Endothelial cell of umbilical vein (primary cell): Measurements from ENCODE around the gene TBC1D30. TPM values are rescaled to one million over a fixed set of nuclear protein-coding genes. Genes with fewer than 3 reads are reported as not detected.

Source experiments
- BruUV-seq: library from RNA; stranded (reverse); fragments of 400-500 nt; replicated peaks from 2 replicates; lab custom pipeline; 2021; lab: Mats Ljungman, UMichigan
- CTCF ChIA-PET: fragments of 300-600, 350-600 bp; sonication (Branson Sonifier 250); formaldehyde crosslinking; loops from one replicate; lab custom pipeline; 2021; ENCODE audit warnings: antibody characterized with exemption, inconsistent platforms; lab: Charles Lee
- POLR2A ChIA-PET: fragments of 300-600, 350-600 bp; sonication (Branson Sonifier 250); formaldehyde crosslinking; loops from one replicate; lab custom pipeline; 2021; ENCODE audit warnings: antibody characterized with exemption, inconsistent platforms; lab: Charles Lee
- DNase-seq: peaks from one replicate; pipeline ENCODE4 v3.0.0-alpha.2; 2011; ENCODE audit warnings: low read depth, low spot score
- FAIRE-seq: peaks from 2 replicates; lab custom pipeline; 2011; peaks lifted over from hg19 to GRCh38; lab: Jason Lieb, UNC
- H2AFZ ChIP-seq: 2 replicates; pipeline ENCODE4 v1.6.0; 2012; ENCODE audit warnings: low read depth, low read length, control low read depth, inconsistent platforms
- H3K27ac ChIP-seq: 2 replicates; pipeline ENCODE4 v1.5.1; 2011; ENCODE audit warnings: low read depth, mild to moderate bottlenecking, control low read depth, low read length, moderate library complexity; ENCODE audit not compliant: insufficient read depth
- H3K27me3 ChIP-seq, 2 experiments: 2 replicates each; pipeline versions ENCODE4 v1.6.0 to v1.6.1; 2011; ENCODE audit warnings: low read length in 2 of 2, mixed read lengths in 1 of 2; ENCODE audit not compliant: control insufficient read depth in 2 of 2, insufficient read depth in 2 of 2
- H3K36me3 ChIP-seq, 2 experiments: 2 replicates in 1 of 2; 3 replicates in 1 of 2; pipeline ENCODE4 v1.5.1; 2011; ENCODE audit warnings: low read length in 2 of 2, mild to moderate bottlenecking in 1 of 2, moderate library complexity in 1 of 2; ENCODE audit not compliant: control insufficient read depth in 2 of 2, insufficient read depth in 2 of 2; ENCODE audit errors: extremely low read depth in 1 of 2
- H3K4me1 ChIP-seq: 3 replicates; pipeline ENCODE4 v1.5.1; 2011; ENCODE audit warnings: mild to moderate bottlenecking, low read length; ENCODE audit not compliant: control insufficient read depth, insufficient read depth; ENCODE audit errors: extremely low read depth
- H3K4me2 ChIP-seq: 2 replicates; pipeline ENCODE4 v1.6.1; 2011; ENCODE audit warnings: low read length, control low read depth, mixed read lengths; ENCODE audit not compliant: insufficient read depth
- H3K4me3 ChIP-seq, 3 experiments: fragments of 200-600 bp in 1 of 3; sonication (generic), shearing (Covaris generic) in 1 of 3; replicated peaks in 1 of 3; 2 replicates each; pipeline ENCODE4 v1.5.1; 2011 to 2016; ENCODE audit warnings: control low read depth in 3 of 3, low read length in 3 of 3, mild to moderate bottlenecking in 2 of 3, inconsistent platforms in 1 of 3, low read depth in 1 of 3, moderate library complexity in 1 of 3; ENCODE audit not compliant: insufficient read depth in 1 of 3
- H3K79me2 ChIP-seq: 2 replicates; pipeline ENCODE4 v1.6.0; 2012; ENCODE audit warnings: low read length, inconsistent platforms; ENCODE audit not compliant: control insufficient read depth, insufficient read depth
- H3K9ac ChIP-seq: replicated peaks from 2 replicates; pipeline ENCODE3; 2011; ENCODE audit warnings: low read length, control low read depth; ENCODE audit not compliant: insufficient read depth; ENCODE audit errors: extremely low read depth
- H3K9me1 ChIP-seq: replicated peaks from 3 replicates; pipeline ENCODE4 v1.6.0; 2011; ENCODE audit warnings: mild to moderate bottlenecking, low read length; ENCODE audit not compliant: control insufficient read depth, insufficient read depth; ENCODE audit errors: extremely low read depth
- H3K9me3 ChIP-seq: replicated peaks from 2 replicates; pipeline ENCODE4 v1.5.1; 2012; ENCODE audit warnings: low read length, inconsistent platforms; ENCODE audit not compliant: control insufficient read depth, insufficient read depth
- H4K20me1 ChIP-seq: replicated peaks from 2 replicates; pipeline ENCODE3; 2011; ENCODE audit warnings: mild to moderate bottlenecking, low read length; ENCODE audit not compliant: control insufficient read depth, insufficient read depth; ENCODE audit errors: extremely low read depth
- CTCF ChIP-seq, 2 donors: IDR thresholded peaks; 1 replicate in 1 of 2; 2 replicates in 1 of 2; pipeline ENCODE4 v1.5.1; 2011; ENCODE audit warnings: low read length in 2 of 2, mild to moderate bottlenecking in 2 of 2, moderate library complexity in 2 of 2, control low read depth in 1 of 2, inconsistent platforms in 1 of 2, low read depth in 1 of 2; ENCODE audit not compliant: insufficient read depth in 1 of 2; ENCODE audit errors: extremely low read depth in 1 of 2
- EZH2 ChIP-seq: IDR thresholded peaks from 2 replicates; pipeline ENCODE4 v1.6.1; 2012; ENCODE audit warnings: borderline replicate concordance, low read depth, mild to moderate bottlenecking, moderate library complexity, low read length, inconsistent platforms; ENCODE audit not compliant: severe bottlenecking
- FOS ChIP-seq: IDR thresholded peaks from 2 replicates; pipeline ENCODE4 v1.6.1; 2011; ENCODE audit warnings: mild to moderate bottlenecking, low read length, moderate library complexity, borderline replicate concordance; ENCODE audit not compliant: insufficient read depth
- GATA2 ChIP-seq: IDR thresholded peaks from 2 replicates; pipeline ENCODE4 v1.7.0; 2011; ENCODE audit warnings: low read depth, mild to moderate bottlenecking, moderate library complexity, mixed read lengths, low read length; ENCODE audit not compliant: insufficient read length, insufficient read depth
- JUN ChIP-seq: IDR thresholded peaks from 2 replicates; pipeline ENCODE4 v1.6.1; 2011; ENCODE audit warnings: borderline replicate concordance, low read depth; ENCODE audit not compliant: insufficient read length, insufficient read depth
- MAX ChIP-seq: IDR thresholded peaks from 2 replicates; pipeline ENCODE4 v1.6.1; 2011; ENCODE audit not compliant: insufficient read depth, insufficient read length
- MYC ChIP-seq: IDR thresholded peaks from one replicate; pipeline ENCODE4 v1.6.1; 2011; ENCODE audit warnings: mild to moderate bottlenecking, low read depth, low read length
- POLR2A ChIP-seq: IDR thresholded peaks from 2 replicates; pipeline ENCODE4 v1.6.1; 2012; ENCODE audit warnings: low read depth, mild to moderate bottlenecking, control low read depth, low read length
- POLR2AphosphoS5 ChIP-seq: IDR thresholded peaks from 2 replicates; pipeline ENCODE4 v1.6.1; 2012; ENCODE audit warnings: low read depth, mild to moderate bottlenecking, control low read depth, low read length, moderate library complexity; ENCODE audit not compliant: insufficient read depth
- dilution Hi-C: fragments of 300-500 bp; cut with MboI; formaldehyde crosslinking; loops from one replicate; pipeline ENCODE4 v1.15.0; 2019; ENCODE audit warnings: low sequenced_read_pairs; ENCODE audit not compliant: extremely low pct_ligation_motif_present
- intact Hi-C: fragments of 100-400 bp; cut with micrococcal nuclease; formaldehyde crosslinking; loops from one replicate; pipeline ENCODE4 v1.10.0; 2022
- polyA plus RNA-seq, 4 experiments: library from polyadenylated mRNA; depleted of rRNA in 3 of 4; stranded (reverse) in 3 of 4; unstranded in 1 of 4; fragments of >200 nt; gene quantifications; 2 replicates each; pipeline versions ENCODE4 v1.2.1 to v1.2.3, GENCODE V29; 2011 to 2012; ENCODE audit warnings: missing spikeins in 1 of 4
- total RNA-seq: library from RNA; stranded (reverse); gene quantifications from 2 replicates; pipeline ENCODE4 v1.2.3, GENCODE V29; 2021

TBC1D30 gene
- total and polyA plus RNA-seq, 2 donors (not counting 3 experiments of a cell fraction or from before 2014, with no cell fraction given): 4.4 to 7.6 TPM

GRCh38 chr12:64819816-64820402 lies 4.5 kb upstream of the TBC1D30 start:
- DNase-seq: no peak
- no peaks in the 10 kb centered on the region for H3K36me3 ChIP-seq
- ChIA-PET POLR2A (no interaction called here), CTCF (no interaction called here)
- no peaks in the 10 kb centered on the region for H3K9me3 ChIP-seq
- FAIRE-seq: no peak
- H3K4me1 ChIP-seq: peaks cover 4% of the 10 kb centered on the region
- no peaks in the 10 kb centered on the region for H3K9me1 ChIP-seq
- no peaks in the 10 kb centered on the region for H4K20me1 ChIP-seq
- dilution Hi-C loops (no loop called here), intact Hi-C loops (no loop called here)
- no peak overlapping the region for H3K4me3 ChIP-seq
- no peak overlapping the region for H3K27ac ChIP-seq
- H2AFZ ChIP-seq: no peak overlapping the region
- H3K79me2 ChIP-seq: no peaks in the 10 kb centered on the region
- no peak for TF ChIP-seq MYC
- TF ChIP-seq GATA2: no peak
- TF ChIP-seq FOS: no peak
- no peak for TF ChIP-seq EZH2
- TF ChIP-seq POLR2AphosphoS5: no peak
- no peak for TF ChIP-seq MAX
- TF ChIP-seq POLR2A: no peak
- TF ChIP-seq JUN: no peak
- TF ChIP-seq CTCF (IDR thresholded peaks at IDR 0.05; ENCODE audit: extremely low read depth in 1 of 2, insufficient read depth in 1 of 2, low read depth in 1 of 2, low read length in 2 of 2): no peak
- no peak overlapping the region for H3K9ac ChIP-seq
- BruUV-seq: no TSS peak
- H3K4me2 ChIP-seq: no peak overlapping the region
- peaks cover 0 to 8% of the 10 kb centered on the region in 2 experiments for H3K27me3 ChIP-seq
